SU-DHL-6 (cell line): ENCODE measurements around the gene ASXL1.

Source experiments
- H2AFZ ChIP-seq: fragments of 200-600 bp; sonication (generic); 2 replicates; pipeline ENCODE4 v1.6.1; 2014; ENCODE audit warnings: low read depth, mild to moderate bottlenecking, moderate library complexity, mixed read lengths, antibody characterized with exemption, low read length; ENCODE audit not compliant: severe bottlenecking
- H3F3A ChIP-seq: fragments of 200-600 bp; shearing (Covaris generic); 2 replicates; pipeline ENCODE4 v1.6.0; 2016; ENCODE audit warnings: antibody characterized with exemption, mild to moderate bottlenecking; ENCODE audit not compliant: insufficient read depth
- H3K27ac ChIP-seq: fragments of 200-600 bp; sonication (generic); 2 replicates; pipeline ENCODE4 v1.5.1; 2016; ENCODE audit warnings: low read depth, mild to moderate bottlenecking, low read length, moderate library complexity, mixed read lengths
- H3K27me3 ChIP-seq: fragments of 200-600 bp; sonication (generic), shearing (Covaris generic); 2 replicates; pipeline ENCODE4 v1.6.0; 2014; ENCODE audit warnings: mild to moderate bottlenecking, low read length
- H3K36me3 ChIP-seq: fragments of 200-600 bp; sonication (generic); 2 replicates; pipeline ENCODE4 v1.6.1; 2014; ENCODE audit warnings: mild to moderate bottlenecking, low read length, mixed read lengths
- H3K4me2 ChIP-seq: fragments of 300-600, 200-600 bp; shearing (Covaris generic), sonication (generic); 2 replicates; pipeline ENCODE4 v1.6.0; 2014; ENCODE audit warnings: low read length, low read depth, mild to moderate bottlenecking; ENCODE audit not compliant: poor library complexity, severe bottlenecking
- H3K4me3 ChIP-seq: fragments of 200-600 bp; sonication (generic); 2 replicates; pipeline ENCODE4 v1.5.1; 2014; ENCODE audit warnings: antibody characterized with exemption, low read length, mild to moderate bottlenecking, mixed read lengths; ENCODE audit not compliant: insufficient read depth, poor library complexity, severe bottlenecking
- H3K79me2 ChIP-seq: fragments of 200-600 bp; sonication (generic); 2 replicates; pipeline ENCODE4 v1.6.1; 2014; ENCODE audit warnings: mild to moderate bottlenecking, low read length, moderate library complexity; ENCODE audit not compliant: insufficient read depth
- H3K9ac ChIP-seq: fragments of 200-600 bp; sonication (generic); 2 replicates; pipeline ENCODE4 v1.7.0; 2014; ENCODE audit warnings: mild to moderate bottlenecking, low read length
- H3K9me2 ChIP-seq: fragments of 200-600 bp; sonication (generic); replicated peaks from 2 replicates; pipeline ENCODE4 v1.6.1; 2014; ENCODE audit warnings: low read length; ENCODE audit not compliant: insufficient read depth
- H3K9me3 ChIP-seq: fragments of 200-600 bp; sonication (generic); 2 replicates; pipeline ENCODE4 v1.6.1; 2014; ENCODE audit warnings: low read length, mixed read lengths; ENCODE audit not compliant: insufficient read depth
- H4K20me1 ChIP-seq: fragments of 200-600 bp; sonication (generic); 2 replicates; pipeline ENCODE4 v1.6.1; 2014; ENCODE audit warnings: low read depth, mild to moderate bottlenecking, antibody characterized with exemption, low read length, moderate library complexity, mixed read lengths
- EZH2phosphoT487 ChIP-seq: fragments of 200-600 bp; sonication (generic), shearing (Covaris generic); conservative IDR thresholded peaks from 2 replicates; pipeline ENCODE4 v1.6.1; 2018; ENCODE audit warnings: mild to moderate bottlenecking, antibody characterized with exemption, low read length, moderate library complexity, mixed read lengths
- TF ChIP-seq, protein P1 (sequence below): fragments of 200-600 bp; sonication (generic); IDR thresholded peaks from one replicate; pipeline ENCODE4 v1.5.1; 2017; ENCODE audit warnings: antibody characterized with exemption, mild to moderate bottlenecking, low read length, moderate library complexity; ENCODE audit not compliant: insufficient read depth, poor library complexity, severe bottlenecking

Gene ASXL1

DNA sequence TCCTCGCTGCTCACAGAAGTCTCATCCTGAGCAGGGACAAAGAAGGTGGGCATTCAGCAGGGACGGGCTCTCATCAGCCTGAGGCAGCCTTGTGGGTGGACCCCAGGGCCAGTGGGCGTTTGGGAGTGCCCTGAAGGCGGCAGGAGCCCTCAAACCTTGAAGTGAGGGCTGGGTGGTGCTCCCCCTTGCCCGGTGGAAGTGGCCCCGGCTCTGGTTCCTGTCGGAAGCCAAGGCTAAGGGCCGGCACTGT, 116.5 kb downstream of the ASXL1 start:
- Histone ChIP-seq H4K20me1 (no peaks in the 10 kb centered on the region), H3K79me2 (no peaks in the 10 kb centered on the region), H3K36me3 (no peaks in the 10 kb centered on the region), H3F3A (no peaks in the 10 kb centered on the region), H3K9ac (no peak overlapping the region), H3K27ac (no peak overlapping the region), H3K4me3 (no peak overlapping the region), H2AFZ (no peak overlapping the region), H3K27me3 (no peaks in the 10 kb centered on the region), H3K9me3 (no peaks in the 10 kb centered on the region), H3K4me2 (no peak overlapping the region), H3K9me2 (no peaks in the 10 kb centered on the region)
- TF ChIP-seq EZH2phosphoT487 = no peak
- TF ChIP-seq, protein P1, sequence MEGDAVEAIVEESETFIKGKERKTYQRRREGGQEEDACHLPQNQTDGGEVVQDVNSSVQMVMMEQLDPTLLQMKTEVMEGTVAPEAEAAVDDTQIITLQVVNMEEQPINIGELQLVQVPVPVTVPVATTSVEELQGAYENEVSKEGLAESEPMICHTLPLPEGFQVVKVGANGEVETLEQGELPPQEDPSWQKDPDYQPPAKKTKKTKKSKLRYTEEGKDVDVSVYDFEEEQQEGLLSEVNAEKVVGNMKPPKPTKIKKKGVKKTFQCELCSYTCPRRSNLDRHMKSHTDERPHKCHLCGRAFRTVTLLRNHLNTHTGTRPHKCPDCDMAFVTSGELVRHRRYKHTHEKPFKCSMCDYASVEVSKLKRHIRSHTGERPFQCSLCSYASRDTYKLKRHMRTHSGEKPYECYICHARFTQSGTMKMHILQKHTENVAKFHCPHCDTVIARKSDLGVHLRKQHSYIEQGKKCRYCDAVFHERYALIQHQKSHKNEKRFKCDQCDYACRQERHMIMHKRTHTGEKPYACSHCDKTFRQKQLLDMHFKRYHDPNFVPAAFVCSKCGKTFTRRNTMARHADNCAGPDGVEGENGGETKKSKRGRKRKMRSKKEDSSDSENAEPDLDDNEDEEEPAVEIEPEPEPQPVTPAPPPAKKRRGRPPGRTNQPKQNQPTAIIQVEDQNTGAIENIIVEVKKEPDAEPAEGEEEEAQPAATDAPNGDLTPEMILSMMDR = no peak

DNA sequence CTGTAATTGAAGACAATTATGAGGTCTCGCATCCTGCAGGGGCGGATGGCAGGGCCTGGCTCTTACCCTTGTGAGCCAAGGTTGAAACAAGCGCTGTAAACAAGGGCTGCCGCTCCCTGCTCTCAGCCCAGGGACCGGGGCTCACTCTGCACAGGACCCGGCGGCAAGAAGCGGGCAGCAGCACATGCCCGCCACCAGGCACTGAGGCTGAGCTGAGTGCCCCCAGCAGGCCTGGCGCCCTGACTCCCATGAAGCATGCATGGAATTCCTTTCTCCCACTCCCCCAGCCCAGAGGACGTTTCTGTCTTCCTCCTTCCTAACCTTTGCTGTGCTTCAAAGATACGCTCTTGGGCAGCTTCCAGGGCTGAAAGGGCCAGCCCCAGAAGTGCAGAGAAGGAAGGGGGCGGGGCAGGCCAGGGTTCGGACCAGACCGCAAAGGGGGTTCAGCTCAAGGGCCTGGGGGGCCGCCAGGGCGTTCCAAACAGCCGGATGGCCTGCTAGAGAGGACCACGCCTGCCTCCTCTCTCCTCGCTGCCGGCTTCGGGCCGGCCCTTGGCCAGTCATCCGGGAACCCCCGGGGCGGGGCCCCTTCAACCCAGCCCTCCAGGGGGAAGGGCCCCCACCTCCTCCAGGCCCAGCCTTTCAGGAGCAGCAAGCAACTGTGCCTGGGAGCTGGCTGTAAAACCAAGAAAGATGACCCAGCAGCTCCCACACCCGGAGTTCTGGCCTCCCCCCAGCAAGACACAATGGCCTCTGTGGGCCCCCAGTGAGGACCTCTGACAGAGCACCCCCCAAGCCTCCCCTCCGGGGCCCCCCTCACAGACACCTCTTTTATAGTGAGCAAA, 117.1 kb downstream of the ASXL1 start:
- H3K79me2 ChIP-seq = no peaks in the 10 kb centered on the region
- no peaks in the 10 kb centered on the region for H3F3A ChIP-seq
- H3K4me3 ChIP-seq = no peak overlapping the region
- no peak overlapping the region for H2AFZ ChIP-seq
- no peaks in the 10 kb centered on the region for H3K27me3 ChIP-seq
- H3K27ac ChIP-seq = no peak overlapping the region
- H3K4me2 ChIP-seq = no peak overlapping the region
- no peaks in the 10 kb centered on the region for H3K9me3 ChIP-seq
- H4K20me1 ChIP-seq = no peaks in the 10 kb centered on the region
- no peaks in the 10 kb centered on the region for H3K36me3 ChIP-seq
- no peak overlapping the region for H3K9ac ChIP-seq
- H3K9me2 ChIP-seq = no peaks in the 10 kb centered on the region
- no peak for TF ChIP-seq EZH2phosphoT487
- TF ChIP-seq, protein P1 = no peak

- H3K4me2 ChIP-seq = no peak overlapping the region
- no peaks in the 10 kb centered on the region for H3K9me2 ChIP-seq
- H3F3A ChIP-seq = no peaks in the 10 kb centered on the region
- H2AFZ ChIP-seq = no peak overlapping the region
- no peak for TF ChIP-seq EZH2phosphoT487
- TF ChIP-seq, protein P1 = no peak
- no peak overlapping the region for H3K4me3 ChIP-seq
- H3K36me3 ChIP-seq = no peaks in the 10 kb centered on the region
- no peak overlapping the region for H3K9ac ChIP-seq
- no peaks in the 10 kb centered on the region for H3K27me3 ChIP-seq
- H3K79me2 ChIP-seq = no peaks in the 10 kb centered on the region
- no peaks in the 10 kb centered on the region for H3K9me3 ChIP-seq
- H3K27ac ChIP-seq = no peak overlapping the region
- H4K20me1 ChIP-seq = no peaks in the 10 kb centered on the region
Measured at GRCh38 chr20:32476684-32477593, 118.8 kb downstream of the ASXL1 start.
